Ureter (tissue), 1 donor: Measurements from ENCODE around the gene OTUD3. TPM values are rescaled to one million over a fixed set of nuclear protein-coding genes. Genes with fewer than 3 reads are reported as not detected.
"Not testable (repeated sequence)": the region's sequence is repeated elsewhere in the genome, so short reads cannot be mapped to it uniquely, and the experiment has no call there.

ENCODE experiments used
- DNase-seq: peaks from one replicate; pipeline ENCODE4 v3.0.0-alpha.2; 2020; ENCODE audit warnings: low spot score
- total RNA-seq: library from RNA; stranded (reverse); gene quantifications from one replicate; pipeline ENCODE4 v1.2.4, GENCODE V29; 2023
- donor health status: DM: yes; HTN: yes; CAD: no.

The OTUD3 gene
- total RNA-seq, 1 donor from 2014 or later = 12.3 TPM

GRCh38 chr1:19918057-19918456, 35.9 kb downstream of the OTUD3 start:
- peak; percentile 85 for DNase-seq

DNA sequence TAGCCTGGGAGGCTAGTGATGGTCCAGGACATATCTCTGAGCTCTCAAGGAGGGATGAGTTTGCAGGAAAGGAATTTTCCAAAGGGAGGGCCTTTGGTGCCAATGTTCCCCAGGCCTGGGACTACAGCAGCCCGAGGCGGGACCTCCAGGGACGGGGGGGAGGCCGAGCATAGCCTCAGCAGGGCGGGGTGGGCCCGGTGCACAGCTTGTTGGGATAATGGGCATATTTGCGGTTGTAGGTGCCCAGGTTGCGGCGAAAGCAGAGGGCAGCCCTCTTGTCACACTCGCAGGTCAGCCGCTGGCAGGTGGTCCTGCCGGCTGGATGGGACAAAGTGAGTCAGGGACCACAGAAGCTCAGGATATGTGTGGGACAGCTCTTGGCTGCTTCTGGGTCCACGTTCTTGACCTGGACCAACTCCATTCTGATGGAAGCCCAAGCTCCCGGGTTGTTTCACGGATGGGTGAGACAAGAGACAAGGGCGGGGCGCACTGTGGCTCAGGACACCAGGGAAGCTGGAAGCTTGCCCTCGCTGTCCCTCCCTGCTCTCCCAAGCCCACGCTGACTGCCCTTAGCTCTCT, 38.0 kb downstream of the OTUD3 start:
- no peak for DNase-seq

- no peak for DNase-seq
Measured at GRCh38 chr1:19921310-19921709, 39.1 kb downstream of the OTUD3 start.

- no peak for DNase-seq
Measured at GRCh38 chr1:19922015-19922688, 40.0 kb downstream of the OTUD3 start.

- DNase-seq = no peak
Measured at GRCh38 chr1:19923137-19923952, 41.1 kb downstream of the OTUD3 start, which contains the start of gene PLA2G2E. Gene PLA2G2E, minus strand, starts transcription at chr1:19923617. Its CDS starts 58 bp downstream, at chr1:19923559.

DNA sequence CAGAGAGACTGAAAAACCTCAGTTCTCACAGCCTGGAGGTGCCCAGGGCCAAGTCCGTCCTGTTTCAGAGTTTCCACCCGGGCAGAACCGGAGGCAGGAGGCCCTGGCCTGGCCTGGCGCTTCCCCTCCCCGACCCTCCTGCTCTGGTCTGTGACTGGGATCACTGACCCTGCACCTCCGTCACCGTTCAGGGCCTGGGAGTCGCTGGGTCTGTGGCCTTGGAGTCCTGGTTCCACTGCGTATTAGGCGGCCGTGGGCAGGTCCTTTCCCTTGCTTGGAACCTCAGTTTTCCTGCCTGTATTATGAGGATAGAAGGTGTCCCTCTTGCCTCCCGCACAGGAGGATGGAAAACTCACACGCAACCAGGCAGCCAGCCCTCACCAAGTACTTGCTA, 41.8 kb downstream of the OTUD3 start:
- DNase-seq = no peak

- DNase-seq = no peak
Measured at GRCh38 chr1:19925342-19926070, 43.3 kb downstream of the OTUD3 start.

DNA sequence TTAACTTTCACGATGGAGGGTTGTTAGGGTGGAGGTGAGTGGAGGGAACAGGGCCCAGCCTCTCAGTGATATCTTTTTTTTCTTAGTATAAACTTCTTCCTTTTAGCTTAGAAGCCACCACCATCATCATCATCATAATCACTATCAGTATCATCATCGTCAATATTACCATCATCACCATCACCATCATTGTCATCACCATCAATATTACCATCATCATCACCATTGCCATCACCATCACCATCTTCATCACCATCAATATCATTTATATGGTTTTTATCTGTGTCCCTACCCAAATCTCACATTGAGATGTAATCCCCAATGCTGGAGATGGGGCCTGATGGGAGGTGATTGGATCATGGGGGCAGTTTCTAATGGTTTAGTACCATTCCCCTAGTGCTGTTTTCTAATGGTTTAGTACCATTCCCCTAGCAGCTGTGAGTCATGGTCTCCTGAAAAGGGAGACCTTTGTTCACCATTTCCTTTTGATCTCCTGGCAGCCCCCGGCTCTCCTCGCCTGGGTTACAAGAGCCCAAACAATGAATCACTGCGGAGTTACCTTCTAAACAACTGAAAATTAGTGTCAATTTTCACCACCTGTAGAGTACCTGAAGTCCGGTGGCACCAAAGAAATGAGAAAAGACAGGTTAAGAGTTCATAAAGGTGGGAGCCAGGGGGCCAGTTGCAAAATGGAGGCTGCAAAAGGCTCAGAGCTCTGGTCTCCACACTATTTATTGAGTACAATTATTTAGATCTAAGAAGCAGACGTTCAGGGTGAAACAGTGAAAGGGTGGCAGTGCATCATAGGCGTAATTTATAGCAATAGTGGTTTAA, 44.3 kb downstream of the OTUD3 start:
- no peak for DNase-seq

GRCh38 chr1:19927130-19927421, 44.9 kb downstream of the OTUD3 start:
- not testable (repeated sequence) for DNase-seq

DNA sequence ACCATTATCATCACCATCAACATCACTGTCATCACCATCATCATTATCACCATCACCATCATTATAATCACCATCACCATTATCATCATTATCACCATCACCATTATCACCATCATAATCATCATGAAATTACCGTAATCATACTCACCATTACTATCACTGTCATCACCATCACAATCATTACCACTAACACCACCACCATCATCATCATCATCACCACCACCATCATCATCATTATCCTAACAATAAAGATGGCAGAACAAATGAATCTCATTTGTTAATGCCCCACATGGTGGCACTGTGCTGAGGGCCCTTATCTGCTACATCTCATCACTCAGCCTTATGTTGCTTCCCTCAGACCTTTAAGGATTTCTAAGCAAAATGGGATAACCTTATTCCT, 50.7 kb downstream of the OTUD3 start:
- no peak for DNase-seq

DNA sequence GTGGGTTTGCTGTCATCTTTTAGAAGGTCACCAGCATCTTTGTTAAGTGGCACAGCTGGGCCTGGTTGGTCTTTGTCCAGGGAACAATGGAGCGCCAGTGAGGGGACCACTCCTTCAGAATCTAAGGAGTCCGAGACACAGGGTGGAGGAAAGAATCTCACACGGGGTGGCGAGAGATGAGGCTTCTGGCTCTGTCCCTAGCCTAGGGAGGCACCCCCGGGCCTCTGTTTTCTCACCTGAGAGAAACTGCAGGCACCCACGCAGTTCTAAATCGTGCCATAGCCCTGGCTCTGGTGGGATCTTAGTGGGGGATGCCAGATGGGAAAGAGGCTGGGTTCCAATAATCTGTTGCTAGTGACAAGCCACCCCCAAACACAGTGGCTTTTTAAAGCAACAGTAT, 52.1 kb downstream of the OTUD3 start:
- no peak for DNase-seq

DNA sequence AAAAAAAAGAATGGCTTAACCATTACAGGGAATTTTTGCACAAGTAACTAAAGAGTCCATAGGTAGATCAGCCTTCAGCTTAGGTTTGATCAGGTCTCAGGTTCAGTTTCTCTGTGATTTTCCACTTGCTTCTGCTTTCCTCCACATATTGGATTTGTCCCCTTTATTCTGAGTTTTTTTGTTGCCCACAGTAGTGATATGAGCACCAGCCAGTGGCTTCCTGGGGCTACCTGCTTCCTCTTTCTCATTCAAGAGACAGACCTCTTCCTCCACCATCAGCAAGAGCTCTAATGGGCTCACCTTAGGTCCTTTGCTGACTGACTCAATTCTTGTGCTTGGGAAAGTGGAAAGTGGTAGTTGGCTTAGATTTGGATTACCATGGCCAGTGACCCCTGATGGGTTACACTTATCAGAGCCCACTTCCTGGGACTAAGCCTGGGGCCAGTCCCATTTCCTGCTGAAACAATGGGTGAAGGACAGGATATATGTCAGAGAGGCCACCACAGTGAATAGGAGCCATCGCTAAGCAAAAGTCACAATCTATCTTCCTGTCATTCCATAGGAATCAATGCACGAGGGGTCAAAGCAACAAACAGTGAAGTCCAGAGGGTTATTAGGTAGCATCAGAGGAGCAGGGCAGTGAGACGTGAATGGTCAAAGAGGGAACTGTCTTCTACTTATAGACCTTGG, 54.0 kb downstream of the OTUD3 start:
- DNase-seq = no peak

- DNase-seq = no peak
Measured at GRCh38 chr1:19938472-19938871, 56.3 kb downstream of the OTUD3 start.

- no peak for DNase-seq
Measured at GRCh38 chr1:19940486-19941205, 58.5 kb downstream of the OTUD3 start.

- DNase-seq = no peak
Measured at GRCh38 chr1:19941206-19941568, 59.0 kb downstream of the OTUD3 start.

DNA sequence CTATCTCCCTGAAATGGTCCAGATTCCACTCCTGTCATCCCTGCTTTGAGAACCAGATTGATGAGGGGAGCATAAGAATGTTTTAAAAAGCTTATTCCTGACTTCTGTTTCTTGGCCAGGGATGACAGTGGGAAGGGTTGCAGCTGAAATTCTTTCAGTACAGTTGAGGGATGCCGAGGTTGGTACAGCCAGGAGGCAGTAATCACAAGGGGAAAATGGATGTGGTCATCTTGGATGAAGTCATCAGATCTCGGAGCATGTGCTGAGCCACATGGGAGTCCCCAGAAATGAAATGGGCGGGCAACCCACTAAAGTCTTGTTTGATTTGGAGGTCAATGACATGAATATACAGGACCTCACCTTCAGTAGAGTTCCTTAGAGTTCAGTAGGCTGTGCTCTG, 59.9 kb downstream of the OTUD3 start:
- DNase-seq = no peak

DNA sequence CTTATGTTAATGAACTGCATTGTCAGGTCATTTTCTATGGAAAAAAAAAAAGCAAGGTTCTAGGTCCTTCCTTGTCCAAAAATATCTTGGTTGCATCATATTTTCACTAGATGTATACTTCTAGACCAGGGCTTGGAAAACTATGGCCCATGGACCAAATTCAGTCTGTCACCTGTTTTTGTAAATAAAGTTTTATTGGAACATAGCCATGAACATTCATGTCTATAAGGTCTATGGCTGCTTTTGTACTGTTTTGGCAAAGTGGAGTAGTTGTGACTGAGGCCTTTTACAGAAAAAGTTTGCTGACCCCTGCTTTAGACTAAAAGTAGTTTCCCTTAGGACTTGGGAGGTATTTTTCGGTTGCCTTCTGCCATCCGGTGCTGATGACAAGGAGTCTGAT, 60.5 kb downstream of the OTUD3 start:
- DNase-seq = no peak

GRCh38 chr1:19945914-19946313, 63.7 kb downstream of the OTUD3 start:
- no peak for DNase-seq

GRCh38 chr1:19946331-19946751, 64.1 kb downstream of the OTUD3 start:
- DNase-seq = no peak

- no peak for DNase-seq
Measured at GRCh38 chr1:19946971-19947370, 64.8 kb downstream of the OTUD3 start.
